RPMI8226 (cell line): ENCODE measurements around the gene GHSR.

Experiments used
- DNase-seq: peaks from one replicate; pipeline ENCODE4 v3.0.0-alpha.2; 2015

Gene GHSR

GRCh38 chr3:172415323-172415722 lies 32.9 kb downstream of the GHSR start:
- DNase-seq, result peak; percentile 15

GRCh38 chr3:172411478-172411947 lies 36.7 kb downstream of the GHSR start:
- no peak for DNase-seq

- no peak for DNase-seq
Observed at GRCh38 chr3:172410702-172411477, 37.4 kb downstream of the GHSR start.

- no peak for DNase-seq
Observed at GRCh38 chr3:172407872-172408271, 40.4 kb downstream of the GHSR start.

GRCh38 chr3:172405914-172406313 lies 42.3 kb downstream of the GHSR start:
- DNase-seq, result no peak

GRCh38 chr3:172404237-172404962 lies 43.9 kb downstream of the GHSR start:
- DNase-seq, result no peak

GRCh38 chr3:172402892-172403643 lies 45.2 kb downstream of the GHSR start:
- no peak for DNase-seq

- no peak for DNase-seq
Observed at GRCh38 chr3:172402090-172402489, 46.2 kb downstream of the GHSR start.

- no peak for DNase-seq
Observed at GRCh38 chr3:172398484-172398883, 49.8 kb downstream of the GHSR start.

GRCh38 chr3:172397716-172398405 lies 50.4 kb downstream of the GHSR start:
- DNase-seq, result no peak

GRCh38 chr3:172396400-172396799 lies 51.9 kb downstream of the GHSR start:
- no peak for DNase-seq

- no peak for DNase-seq
Observed at GRCh38 chr3:172394692-172395091, 53.6 kb downstream of the GHSR start.
